Measurements from ENCODE around the gene WNT7A.
A peak's percentile ranks its signal among the peaks of the same experiment; 100 is the strongest.

The WNT7A gene

DNA sequence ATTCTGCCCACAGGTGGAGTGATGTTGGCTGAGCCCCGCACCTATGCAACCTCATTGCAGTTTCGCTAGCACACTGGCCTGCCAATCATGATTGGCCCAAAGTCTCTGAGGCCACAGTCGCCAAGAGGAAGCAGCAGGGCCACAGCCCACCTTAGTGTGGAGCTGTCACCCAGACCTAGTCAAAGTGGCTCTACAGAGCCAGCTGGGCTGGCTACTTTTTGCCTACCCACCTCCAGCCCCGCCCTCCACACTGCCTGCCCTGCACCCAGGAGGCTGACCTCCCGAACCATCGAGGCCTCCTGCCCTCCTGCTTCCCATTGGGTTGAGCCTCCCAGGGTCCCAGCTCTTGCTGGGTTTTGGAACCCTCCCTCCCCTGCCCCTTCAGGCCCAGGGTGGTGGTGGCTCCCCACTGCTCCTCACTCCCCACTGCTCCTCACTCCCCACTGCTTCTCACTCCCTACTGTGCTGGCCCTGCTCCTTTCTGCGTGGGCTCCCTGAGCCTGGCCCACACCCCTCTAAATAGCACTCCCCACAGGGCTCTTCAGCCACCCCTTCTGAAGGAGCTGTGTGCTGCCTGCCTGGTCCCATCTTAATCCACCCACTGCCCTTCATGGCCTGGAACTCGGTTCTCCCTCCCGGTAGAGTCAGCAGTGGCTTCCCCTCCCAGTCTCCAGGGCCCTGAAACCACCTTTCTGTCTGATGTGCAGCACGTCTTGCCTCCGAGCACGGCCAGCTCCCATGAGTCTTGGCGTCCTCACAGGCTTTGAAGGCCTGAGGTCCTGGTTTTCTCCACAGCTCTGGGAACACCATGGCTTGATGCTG is 89.3 kb downstream of the WNT7A start:
- peaks cover 27% of the 10 kb centered on the region for H3K4me1 Mint-ChIP-seq
- no peaks in the 10 kb centered on the region for H3K9me3 Mint-ChIP-seq
- H3K4me3 Mint-ChIP-seq = no peak overlapping the region
- peak overlapping the region; percentile 92 for H3K27ac Mint-ChIP-seq
- H3K27me3 Mint-ChIP-seq (ENCODE audit: low read depth, poor library complexity) = peaks cover 21% of the 10 kb centered on the region
- no peak for TF ChIP-seq CTCF (IDR thresholded peaks at IDR 0.05)
- no peak for DNase-seq
- no peaks in the 10 kb centered on the region for H3K36me3 Mint-ChIP-seq (ENCODE audit: low read depth)

DNA sequence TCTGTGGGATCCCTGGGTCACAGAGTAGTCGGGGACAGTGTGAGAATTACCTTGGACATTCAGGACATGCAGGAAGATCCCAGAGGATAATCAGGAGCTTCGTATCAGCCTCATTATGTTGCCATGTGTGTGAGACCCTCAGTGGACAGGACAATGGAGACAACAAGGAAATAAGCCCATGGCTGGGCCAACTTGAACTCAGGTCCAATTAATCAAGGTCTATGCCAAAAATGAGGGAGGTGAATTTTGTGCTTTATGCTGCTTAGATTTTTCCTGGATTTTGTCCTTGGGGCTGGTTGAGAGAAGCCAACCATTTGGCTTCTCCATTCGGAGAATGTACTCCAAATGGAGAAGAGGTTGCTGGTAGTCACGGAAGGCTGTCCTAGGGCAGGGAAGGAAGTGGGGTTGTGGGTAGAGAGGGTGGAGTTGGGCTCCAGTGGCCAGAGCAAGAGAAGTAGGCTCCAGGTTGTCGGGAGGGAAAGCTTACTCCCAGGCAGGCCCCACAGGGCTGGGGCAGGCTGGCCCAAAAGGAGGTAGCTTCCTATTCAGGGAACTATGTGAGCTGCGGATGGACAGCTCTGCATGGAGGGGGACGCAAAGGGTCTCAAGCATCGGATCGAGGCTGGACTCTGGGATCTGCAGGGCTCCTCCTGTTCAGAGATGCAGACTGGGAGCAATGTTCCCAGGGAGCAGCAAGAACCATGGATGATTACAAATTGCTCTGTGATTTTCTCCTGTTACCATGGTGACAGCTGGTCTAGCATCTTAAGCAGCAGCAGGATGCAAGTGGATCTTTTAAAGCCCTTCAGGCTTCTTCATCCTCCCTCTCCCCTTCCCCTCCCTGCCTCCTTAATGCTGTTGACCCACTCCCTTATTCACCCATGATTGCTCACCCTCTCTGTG is 91.1 kb downstream of the WNT7A start:
- peaks cover 25% of the 10 kb centered on the region for H3K27me3 Mint-ChIP-seq (ENCODE audit: low read depth, poor library complexity)
- H3K27ac Mint-ChIP-seq = no peak overlapping the region
- DNase-seq = no peak
- H3K36me3 Mint-ChIP-seq (ENCODE audit: low read depth) = no peaks in the 10 kb centered on the region
- H3K4me1 Mint-ChIP-seq = peaks cover 27% of the 10 kb centered on the region
- H3K4me3 Mint-ChIP-seq = no peak overlapping the region
- TF ChIP-seq CTCF (IDR thresholded peaks at IDR 0.05) = no peak
- no peaks in the 10 kb centered on the region for H3K9me3 Mint-ChIP-seq

DNA sequence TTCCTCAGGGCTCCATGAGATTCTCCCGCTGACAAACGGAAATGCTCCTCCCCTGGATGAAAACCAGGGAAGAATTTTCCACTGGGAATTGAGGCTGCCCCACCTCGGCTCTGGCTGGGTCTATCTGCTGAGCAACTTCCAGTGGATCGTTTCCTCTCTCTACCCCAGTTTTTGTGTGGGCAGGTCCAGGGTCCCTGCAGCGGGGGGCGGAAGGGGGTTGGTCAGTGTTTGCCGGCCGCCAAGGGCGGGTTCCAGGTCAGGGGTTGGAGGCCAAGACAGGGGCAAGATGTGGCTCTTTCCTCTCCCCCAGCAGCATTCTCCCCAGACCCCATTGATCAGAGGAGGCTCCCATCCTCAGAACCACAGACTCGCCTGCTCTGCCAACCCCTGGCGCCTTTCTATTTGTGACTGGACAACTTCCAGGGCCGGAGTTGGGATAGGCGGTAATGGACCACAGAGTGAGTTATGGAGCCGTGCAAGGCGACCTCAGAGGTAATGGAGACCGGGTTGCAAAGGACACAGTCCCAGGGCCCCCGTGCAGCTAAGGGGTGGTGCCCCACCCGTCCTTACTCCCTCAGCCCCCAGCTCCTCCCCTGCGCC is 92.2 kb downstream of the WNT7A start:
- no peaks in the 10 kb centered on the region for H3K9me3 Mint-ChIP-seq
- no peak for DNase-seq
- H3K27me3 Mint-ChIP-seq (ENCODE audit: low read depth, poor library complexity) = peaks cover 22% of the 10 kb centered on the region
- TF ChIP-seq CTCF (IDR thresholded peaks at IDR 0.05) = no peak
- peaks cover 21% of the 10 kb centered on the region for H3K4me1 Mint-ChIP-seq
- H3K27ac Mint-ChIP-seq = no peak overlapping the region
- H3K4me3 Mint-ChIP-seq = no peak overlapping the region
- H3K36me3 Mint-ChIP-seq (ENCODE audit: low read depth) = no peaks in the 10 kb centered on the region

DNA sequence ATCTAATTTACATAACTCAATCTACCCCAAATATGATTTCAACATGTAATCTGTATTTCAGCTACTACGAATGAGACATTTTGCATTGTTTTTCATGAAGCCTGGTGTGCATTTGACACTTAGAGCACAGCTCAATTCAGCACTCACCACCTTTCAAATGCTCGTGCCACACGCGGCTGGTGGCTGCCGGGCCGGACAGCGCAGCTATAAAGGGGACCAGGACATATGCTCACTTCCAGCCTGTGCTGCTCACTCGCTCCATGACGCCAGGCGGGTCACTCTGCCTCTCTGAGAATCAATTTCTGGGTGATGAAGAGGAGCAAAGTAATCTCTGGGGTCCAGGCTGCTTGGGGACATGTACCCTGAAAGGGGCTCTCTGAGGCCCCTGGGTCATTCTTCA is 93.1 kb downstream of the WNT7A start:
- no peak for DNase-seq
- Mint-ChIP-seq H3K36me3 (ENCODE audit: low read depth) (no peaks in the 10 kb centered on the region), H3K9me3 (no peaks in the 10 kb centered on the region), H3K4me3 (no peak overlapping the region), H3K27ac (no peak overlapping the region), H3K27me3 (ENCODE audit: low read depth, poor library complexity) (peaks cover 24% of the 10 kb centered on the region), H3K4me1 (peaks cover 25% of the 10 kb centered on the region)
- TF ChIP-seq CTCF (IDR thresholded peaks at IDR 0.05) = no peak

- Mint-ChIP-seq H3K4me3 (no peak overlapping the region), H3K27me3 (ENCODE audit: low read depth, poor library complexity) (peaks cover 23% of the 10 kb centered on the region), H3K4me1 (peaks cover 29% of the 10 kb centered on the region), H3K36me3 (ENCODE audit: low read depth) (no peaks in the 10 kb centered on the region), H3K9me3 (no peaks in the 10 kb centered on the region), H3K27ac (no peak overlapping the region)
- no peak for DNase-seq
- TF ChIP-seq CTCF (IDR thresholded peaks at IDR 0.05) = no peak
These were observed 93.9 kb downstream of the WNT7A start for GRCh38 chr3:13785853-13786436.
